ENCODE measurements around the gene SGK1.
"Not testable (repeated sequence)": the region's sequence is repeated elsewhere in the genome, so short reads cannot be mapped to it uniquely, and the experiment has no call there.

The SGK1 gene

GRCh38 chr6:134282816-134283215, 35.1 kb downstream of the SGK1 start:
- H3K4me3 ChIP-seq (ENCODE audit: low read depth, low read length): no peak overlapping the region
- no peak for DNase-seq (ENCODE audit: low read depth, low spot score)
- in situ Hi-C loops (cut with HindIII; ENCODE audit: low sequenced_read_pairs): no loop called here
- TF ChIP-seq, protein P1, sequence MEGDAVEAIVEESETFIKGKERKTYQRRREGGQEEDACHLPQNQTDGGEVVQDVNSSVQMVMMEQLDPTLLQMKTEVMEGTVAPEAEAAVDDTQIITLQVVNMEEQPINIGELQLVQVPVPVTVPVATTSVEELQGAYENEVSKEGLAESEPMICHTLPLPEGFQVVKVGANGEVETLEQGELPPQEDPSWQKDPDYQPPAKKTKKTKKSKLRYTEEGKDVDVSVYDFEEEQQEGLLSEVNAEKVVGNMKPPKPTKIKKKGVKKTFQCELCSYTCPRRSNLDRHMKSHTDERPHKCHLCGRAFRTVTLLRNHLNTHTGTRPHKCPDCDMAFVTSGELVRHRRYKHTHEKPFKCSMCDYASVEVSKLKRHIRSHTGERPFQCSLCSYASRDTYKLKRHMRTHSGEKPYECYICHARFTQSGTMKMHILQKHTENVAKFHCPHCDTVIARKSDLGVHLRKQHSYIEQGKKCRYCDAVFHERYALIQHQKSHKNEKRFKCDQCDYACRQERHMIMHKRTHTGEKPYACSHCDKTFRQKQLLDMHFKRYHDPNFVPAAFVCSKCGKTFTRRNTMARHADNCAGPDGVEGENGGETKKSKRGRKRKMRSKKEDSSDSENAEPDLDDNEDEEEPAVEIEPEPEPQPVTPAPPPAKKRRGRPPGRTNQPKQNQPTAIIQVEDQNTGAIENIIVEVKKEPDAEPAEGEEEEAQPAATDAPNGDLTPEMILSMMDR (IDR thresholded peaks at IDR 0.05; ENCODE audit: low read depth, low read length): no peak

DNA sequence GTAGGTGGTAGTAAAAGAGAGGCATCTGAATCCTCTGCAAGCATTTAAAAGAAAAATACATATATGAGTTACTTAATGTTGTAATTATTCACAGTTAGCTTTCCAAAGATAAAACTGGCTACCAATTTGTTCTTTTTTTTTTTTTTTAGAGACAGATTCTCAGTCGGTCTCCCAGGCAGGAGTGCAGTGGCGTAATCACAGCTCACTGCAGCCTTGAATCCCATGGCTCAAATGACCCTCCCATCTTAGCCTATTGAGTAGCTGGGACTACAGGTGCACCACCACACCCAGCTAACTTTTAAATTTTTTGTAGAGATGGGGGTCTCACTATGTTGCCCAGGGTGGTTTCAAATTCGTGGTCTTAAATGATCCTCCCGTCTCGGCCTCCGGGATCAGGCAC, 36.5 kb downstream of the SGK1 start:
- no peak overlapping the region for H3K4me3 ChIP-seq (ENCODE audit: low read depth, low read length)
- TF ChIP-seq, protein P1 (IDR thresholded peaks at IDR 0.05; ENCODE audit: low read depth, low read length): no peak
- in situ Hi-C loops (cut with HindIII; ENCODE audit: low sequenced_read_pairs): no loop called here
- no peak for DNase-seq (ENCODE audit: low read depth, low spot score)

DNA sequence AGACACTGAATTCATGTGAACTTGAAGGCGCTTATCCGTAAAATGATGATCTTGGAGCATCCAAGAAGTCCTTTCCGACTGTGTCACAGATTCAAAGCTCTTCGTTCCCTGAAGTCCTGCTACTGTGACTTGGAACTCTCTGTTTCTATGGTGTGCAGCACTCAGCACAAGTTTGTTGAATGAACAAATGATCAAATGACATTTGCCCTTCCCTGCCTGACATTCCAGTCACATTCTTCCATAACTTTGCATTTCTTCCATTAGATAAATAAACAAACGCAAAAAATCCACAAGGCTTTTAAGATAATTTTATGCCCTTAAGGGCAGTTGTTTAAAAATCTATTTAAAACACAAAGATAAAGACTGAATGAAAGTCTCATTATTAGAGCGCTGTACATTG, 39.9 kb downstream of the SGK1 start:
- DNase-seq (ENCODE audit: low read depth, low spot score): no peak
- TF ChIP-seq, protein P1 (IDR thresholded peaks at IDR 0.05; ENCODE audit: low read depth, low read length): no peak
- in situ Hi-C loops (cut with HindIII; ENCODE audit: low sequenced_read_pairs): no loop called here
- H3K4me3 ChIP-seq (ENCODE audit: low read depth, low read length): no peak overlapping the region

DNA sequence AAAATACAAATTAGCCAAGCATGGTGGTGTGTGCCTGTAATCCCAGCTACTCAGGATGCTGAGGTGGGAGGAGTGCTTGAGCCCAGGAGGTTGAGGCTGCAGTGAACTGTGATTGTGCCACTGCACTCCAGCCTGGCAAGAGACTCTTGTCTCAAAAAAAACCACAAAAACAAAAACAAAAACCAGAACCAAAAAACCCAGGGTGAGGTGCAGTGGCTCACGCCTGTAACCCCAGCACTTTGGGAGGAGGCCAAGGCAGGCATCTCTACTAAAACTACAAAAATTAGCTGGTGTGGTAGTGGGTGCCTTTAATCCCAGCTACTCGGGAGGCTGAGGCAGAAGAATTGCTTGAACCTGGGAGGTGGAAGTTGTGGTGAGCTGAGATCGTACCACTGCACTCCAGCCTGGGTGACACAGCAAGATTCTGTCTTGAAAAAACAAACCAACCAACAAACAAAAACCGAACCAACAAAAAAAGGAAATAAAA, 41.0 kb downstream of the SGK1 start:
- H3K4me3 ChIP-seq (ENCODE audit: low read depth, low read length); in situ Hi-C loops (cut with HindIII; ENCODE audit: low sequenced_read_pairs); DNase-seq (ENCODE audit: low read depth, low spot score): not testable (repeated sequence)

- H3K4me3 ChIP-seq (ENCODE audit: low read depth, low read length): no peak overlapping the region
- no peak for DNase-seq (ENCODE audit: low read depth, low spot score)
- TF ChIP-seq, protein P1 (IDR thresholded peaks at IDR 0.05; ENCODE audit: low read depth, low read length): no peak
- in situ Hi-C loops (cut with HindIII; ENCODE audit: low sequenced_read_pairs): no loop called here
These were observed 45.5 kb downstream of the SGK1 start for GRCh38 chr6:134272374-134272773.

DNA sequence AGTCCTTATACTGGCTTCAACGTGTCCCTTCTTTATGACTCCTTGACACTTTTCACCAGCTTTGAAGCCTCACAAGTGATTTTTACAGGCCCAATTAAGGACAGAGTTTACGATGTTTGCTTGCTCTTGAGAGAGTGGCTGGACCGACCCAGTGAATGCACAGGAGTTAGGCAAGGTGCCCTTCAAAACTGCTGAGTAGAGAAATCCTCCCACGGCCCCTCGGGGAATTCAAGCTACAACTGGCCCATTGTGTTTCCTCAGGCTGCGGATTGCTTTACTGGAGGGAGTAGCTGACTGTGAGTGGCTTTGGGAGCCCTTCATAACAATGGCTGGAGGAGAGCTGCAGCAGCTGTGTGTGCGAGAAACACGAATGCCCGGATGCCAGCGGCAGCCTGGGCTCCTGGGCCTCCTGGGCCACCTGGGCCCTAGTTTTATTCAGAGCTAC, 50.0 kb downstream of the SGK1 start:
- TF ChIP-seq, protein P1 (IDR thresholded peaks at IDR 0.05; ENCODE audit: low read depth, low read length): no peak
- H3K4me3 ChIP-seq (ENCODE audit: low read depth, low read length): no peak overlapping the region
- DNase-seq (ENCODE audit: low read depth, low spot score): no peak
- in situ Hi-C loops (cut with HindIII; ENCODE audit: low sequenced_read_pairs): no loop called here

- TF ChIP-seq, protein P1 (IDR thresholded peaks at IDR 0.05; ENCODE audit: low read depth, low read length): no peak
- H3K4me3 ChIP-seq (ENCODE audit: low read depth, low read length): no peak overlapping the region
- in situ Hi-C loops (cut with HindIII; ENCODE audit: low sequenced_read_pairs): no loop called here
- DNase-seq (ENCODE audit: low read depth, low spot score): no peak
These were observed 51.1 kb downstream of the SGK1 start for GRCh38 chr6:134266776-134267175.
